OCI-LY1 (cell line): ENCODE measurements around the gene ANK3.

Experiments used
- H2AFZ ChIP-seq: fragments of 200-600 bp; sonication (generic), shearing (Covaris generic); 2 replicates; pipeline ENCODE4 v1.6.0; 2014; ENCODE audit warnings: antibody characterized with exemption, mild to moderate bottlenecking, low read length
- H3F3A ChIP-seq: fragments of 200-600 bp; sonication (generic), shearing (Covaris generic); 2 replicates; pipeline ENCODE4 v1.6.0; 2014; ENCODE audit warnings: mild to moderate bottlenecking, antibody characterized with exemption, low read length, moderate library complexity; ENCODE audit not compliant: insufficient read depth
- H3K27ac ChIP-seq: fragments of 200-600 bp; sonication (generic); 2 replicates; pipeline ENCODE4 v1.5.1; 2014; ENCODE audit warnings: low read length, mixed run types, mild to moderate bottlenecking, low read depth; ENCODE audit not compliant: poor library complexity, severe bottlenecking
- H3K27me3 ChIP-seq: fragments of 200-600 bp; sonication (generic); 2 replicates; pipeline ENCODE4 v1.6.0; 2014; ENCODE audit warnings: antibody characterized with exemption, mild to moderate bottlenecking, low read length, moderate library complexity; ENCODE audit not compliant: insufficient read depth
- H3K36me3 ChIP-seq: fragments of 200-600 bp; sonication (generic); 2 replicates; pipeline ENCODE4 v1.6.1; 2014; ENCODE audit warnings: mild to moderate bottlenecking, antibody characterized with exemption, low read length, moderate library complexity, mixed read lengths; ENCODE audit not compliant: insufficient read depth
- H3K4me1 ChIP-seq: fragments of 200-600 bp; sonication (generic); 2 replicates; pipeline ENCODE4 v1.5.1; 2014; ENCODE audit warnings: mild to moderate bottlenecking, low read length, moderate library complexity; ENCODE audit not compliant: insufficient read depth, severe bottlenecking
- H3K4me2 ChIP-seq: fragments of 200-600 bp; sonication (generic), shearing (Covaris generic); 2 replicates; pipeline ENCODE4 v1.6.1; 2014; ENCODE audit warnings: low read length
- H3K4me3 ChIP-seq: fragments of 200-600 bp; sonication (generic); 2 replicates; pipeline ENCODE4 v1.5.1; 2014; ENCODE audit warnings: low read length, low read depth, mild to moderate bottlenecking, mixed read lengths; ENCODE audit not compliant: poor library complexity, severe bottlenecking
- H3K79me2 ChIP-seq: fragments of 200-600 bp; shearing (Covaris generic); 2 replicates; pipeline ENCODE4 v1.6.1; 2016; ENCODE audit warnings: mixed run types, low read length, mixed read lengths; ENCODE audit not compliant: insufficient read depth
- H3K9ac ChIP-seq: fragments of 200-600 bp; sonication (generic), shearing (Covaris generic); 2 replicates; pipeline ENCODE4 v1.6.1; 2014; ENCODE audit warnings: mild to moderate bottlenecking, low read length, mixed read lengths
- H3K9me2 ChIP-seq: fragments of 200-600 bp; sonication (generic), shearing (Covaris generic); 2 replicates; pipeline ENCODE4 v1.6.1; 2014; ENCODE audit warnings: low read depth, mild to moderate bottlenecking, low read length, mixed read lengths
- H3K9me3 ChIP-seq: fragments of 200-600 bp; shearing (Covaris generic); 2 replicates; pipeline ENCODE4 v1.6.1; 2014; ENCODE audit warnings: low read length, mixed read lengths
- H4K20me1 ChIP-seq: fragments of 200-600 bp; sonication (generic), shearing (Covaris generic); 2 replicates; pipeline ENCODE4 v1.6.0; 2016; ENCODE audit warnings: mild to moderate bottlenecking, low read length; ENCODE audit not compliant: insufficient read depth
- EZH2 ChIP-seq: fragments of 200-600 bp; sonication (generic), shearing (Covaris generic); IDR thresholded peaks from 2 replicates; pipeline ENCODE4 v1.8.0; 2017; ENCODE audit warnings: borderline replicate concordance, mixed run types, mild to moderate bottlenecking, antibody characterized with exemption, low read length, moderate library complexity, mixed read lengths
- TF ChIP-seq, protein P1 (sequence below): fragments of 200-600 bp; sonication (generic), shearing (Covaris generic); IDR thresholded peaks from 2 replicates; pipeline ENCODE4 v1.5.1; 2017; ENCODE audit warnings: mild to moderate bottlenecking, antibody characterized with exemption, low read length, moderate library complexity, mixed read lengths

Gene ANK3

GRCh38 chr10:60208676-60209269, 180.9 kb downstream of the ANK3 start:
- no peak for TF ChIP-seq EZH2
- TF ChIP-seq, protein P1, sequence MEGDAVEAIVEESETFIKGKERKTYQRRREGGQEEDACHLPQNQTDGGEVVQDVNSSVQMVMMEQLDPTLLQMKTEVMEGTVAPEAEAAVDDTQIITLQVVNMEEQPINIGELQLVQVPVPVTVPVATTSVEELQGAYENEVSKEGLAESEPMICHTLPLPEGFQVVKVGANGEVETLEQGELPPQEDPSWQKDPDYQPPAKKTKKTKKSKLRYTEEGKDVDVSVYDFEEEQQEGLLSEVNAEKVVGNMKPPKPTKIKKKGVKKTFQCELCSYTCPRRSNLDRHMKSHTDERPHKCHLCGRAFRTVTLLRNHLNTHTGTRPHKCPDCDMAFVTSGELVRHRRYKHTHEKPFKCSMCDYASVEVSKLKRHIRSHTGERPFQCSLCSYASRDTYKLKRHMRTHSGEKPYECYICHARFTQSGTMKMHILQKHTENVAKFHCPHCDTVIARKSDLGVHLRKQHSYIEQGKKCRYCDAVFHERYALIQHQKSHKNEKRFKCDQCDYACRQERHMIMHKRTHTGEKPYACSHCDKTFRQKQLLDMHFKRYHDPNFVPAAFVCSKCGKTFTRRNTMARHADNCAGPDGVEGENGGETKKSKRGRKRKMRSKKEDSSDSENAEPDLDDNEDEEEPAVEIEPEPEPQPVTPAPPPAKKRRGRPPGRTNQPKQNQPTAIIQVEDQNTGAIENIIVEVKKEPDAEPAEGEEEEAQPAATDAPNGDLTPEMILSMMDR = peak; percentile 85
- Histone ChIP-seq H4K20me1 (no peaks in the 10 kb centered on the region), H3K9me2 (no peaks in the 10 kb centered on the region), H3F3A (no peaks in the 10 kb centered on the region), H3K4me1 (peaks cover 63% of the 10 kb centered on the region), H3K27ac (peak overlapping the region; percentile 46), H3K4me2 (no peak overlapping the region), H2AFZ (no peak overlapping the region), H3K36me3 (peaks cover 17% of the 10 kb centered on the region; the same call in 1 of the 2 replicates), H3K4me3 (no peak overlapping the region), H3K79me2 (no peaks in the 10 kb centered on the region), H3K9me3 (no peaks in the 10 kb centered on the region), H3K9ac (no peak overlapping the region), H3K27me3 (no peaks in the 10 kb centered on the region)

GRCh38 chr10:60207894-60208293, 181.8 kb downstream of the ANK3 start:
- Histone ChIP-seq H3K36me3 (peaks cover 19% of the 10 kb centered on the region; the same call in 1 of the 2 replicates), H3K9me2 (no peaks in the 10 kb centered on the region), H3K4me3 (no peak overlapping the region), H4K20me1 (no peaks in the 10 kb centered on the region), H3K27me3 (no peaks in the 10 kb centered on the region), H3K4me2 (no peak overlapping the region), H2AFZ (no peak overlapping the region), H3K9me3 (no peaks in the 10 kb centered on the region), H3K9ac (no peak overlapping the region), H3K27ac (no peak overlapping the region), H3K79me2 (no peaks in the 10 kb centered on the region), H3K4me1 (peaks cover 54% of the 10 kb centered on the region), H3F3A (no peaks in the 10 kb centered on the region)
- TF ChIP-seq, protein P1 = no peak
- no peak for TF ChIP-seq EZH2

DNA sequence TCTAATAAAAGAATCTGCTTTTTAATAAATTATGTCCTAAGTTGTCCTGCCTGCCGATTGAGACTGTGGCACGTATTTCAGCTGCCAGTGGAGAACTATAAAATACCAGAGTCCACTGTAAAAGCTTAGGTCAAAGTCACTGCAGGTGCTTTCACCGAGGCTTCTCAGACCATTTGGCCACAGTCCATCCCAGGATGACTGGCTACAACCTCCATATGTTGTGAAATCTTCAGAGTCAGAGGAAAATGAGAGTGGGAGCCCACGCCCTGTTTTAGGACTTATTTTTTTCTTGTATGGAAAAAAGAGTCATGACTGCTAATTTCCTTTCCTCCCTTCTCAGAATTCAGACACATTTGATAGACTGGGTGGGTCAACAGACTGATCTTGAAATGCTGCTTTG, 182.9 kb downstream of the ANK3 start:
- Histone ChIP-seq H3K36me3 (peaks cover 15% of the 10 kb centered on the region; the same call in 1 of the 2 replicates), H3K4me1 (peaks cover 42% of the 10 kb centered on the region), H3K27me3 (no peaks in the 10 kb centered on the region), H3F3A (no peaks in the 10 kb centered on the region), H3K4me3 (no peak overlapping the region), H3K9me3 (no peaks in the 10 kb centered on the region), H3K4me2 (no peak overlapping the region), H3K9me2 (no peaks in the 10 kb centered on the region), H3K79me2 (no peaks in the 10 kb centered on the region), H2AFZ (no peak overlapping the region), H3K27ac (no peak overlapping the region), H3K9ac (no peak overlapping the region), H4K20me1 (no peaks in the 10 kb centered on the region)
- TF ChIP-seq, protein P1 = no peak
- no peak for TF ChIP-seq EZH2
